ENCODE results near the gene TRAPPC12. TPM values are rescaled to one million over a fixed set of nuclear protein-coding genes. Genes with fewer than 3 reads are reported as not detected.
"Not testable (repeated sequence)": the region's sequence is repeated elsewhere in the genome, so short reads cannot be mapped to it uniquely, and the experiment has no call there.

The TRAPPC12 gene
- total and polyA plus RNA-seq, 7 experiments from 2014 or later: 29.8 to 160 (median 104) TPM

- no peaks in the 10 kb centered on the region for H3K27me3 ChIP-seq (ENCODE audit: control insufficient read depth in 2 of 2, insufficient read depth in 2 of 2, low read length in 2 of 2)
- Mint-ChIP-seq H3K4me3 (no peak overlapping the region), H3K36me3 (peaks cover 33 to 76% (median 58%) of the 10 kb centered on the region in 5 donors), H3K4me1 (peaks cover 2 to 39% (median 26%) of the 10 kb centered on the region in 7 donors), H3K9me3 (peaks cover 0 to 10% (median 4%) of the 10 kb centered on the region in 11 donors), H3K27me3 (no peaks in the 10 kb centered on the region), H3K27ac (peak overlapping the region in 1 of 9 donors; percentile 41)
- intact Hi-C loops (cut with micrococcal nuclease): no loop called here
- ChIA-PET POLR2A (no interaction called here), CTCF (no interaction called here)
- H3K36me3 ChIP-seq (ENCODE audit: control insufficient read depth in 2 of 3, insufficient read depth in 3 of 3, low read length in 3 of 3): peaks cover 0 to 62% (median 6%) of the 10 kb centered on the region in 3 experiments
- no peak overlapping the region for H3K27ac ChIP-seq (ENCODE audit: low read depth, low read length)
- H3K9me3 ChIP-seq (ENCODE audit: control insufficient read depth in 2 of 3, low read length in 3 of 3): no peaks in the 10 kb centered on the region
- no peak for ATAC-seq
- H3K4me3 ChIP-seq (ENCODE audit: low read length): no peak overlapping the region
- no peak for DNase-seq
- H3K4me1 ChIP-seq (ENCODE audit: control insufficient read depth in 2 of 2, insufficient read depth in 2 of 2, low read length in 2 of 2): no peaks in the 10 kb centered on the region
These were observed 125.2 kb downstream of the TRAPPC12 start for GRCh38 chr2:3504741-3505140.

GRCh38 chr2:3505771-3506170 is 126.3 kb downstream of the TRAPPC12 start:
- no peaks in the 10 kb centered on the region for H3K27me3 Mint-ChIP-seq
- H3K4me3 Mint-ChIP-seq: no peak overlapping the region
- intact Hi-C loops (cut with micrococcal nuclease): no loop called here
- POLR2A ChIA-PET: no interaction called here
- no peak overlapping the region for H3K4me3 ChIP-seq (ENCODE audit: low read length)
- H3K4me1 ChIP-seq (ENCODE audit: control insufficient read depth in 2 of 2, insufficient read depth in 2 of 2, low read length in 2 of 2): no peaks in the 10 kb centered on the region
- peaks cover 0 to 11% (median 4%) of the 10 kb centered on the region in 11 donors for H3K9me3 Mint-ChIP-seq
- H3K27me3 ChIP-seq (ENCODE audit: control insufficient read depth in 2 of 2, insufficient read depth in 2 of 2, low read length in 2 of 2): no peaks in the 10 kb centered on the region
- ATAC-seq (no peak), DNase-seq (no peak)
- no peak overlapping the region for H3K27ac ChIP-seq (ENCODE audit: low read depth, low read length)
- no peak overlapping the region for H3K27ac Mint-ChIP-seq
- peaks cover 2 to 39% (median 26%) of the 10 kb centered on the region in 7 donors for H3K4me1 Mint-ChIP-seq
- H3K36me3 Mint-ChIP-seq: peaks cover 33 to 75% (median 63%) of the 10 kb centered on the region in 5 donors
- H3K36me3 ChIP-seq (ENCODE audit: control insufficient read depth in 2 of 3, insufficient read depth in 3 of 3, low read length in 3 of 3): peaks cover 0 to 57% (median 6%) of the 10 kb centered on the region in 3 experiments
- CTCF ChIA-PET: no interaction called here
- no peaks in the 10 kb centered on the region for H3K9me3 ChIP-seq (ENCODE audit: control insufficient read depth in 2 of 3, low read length in 3 of 3)

GRCh38 chr2:3512086-3512485 is 132.6 kb downstream of the TRAPPC12 start:
- Histone ChIP-seq H3K36me3 (ENCODE audit: control insufficient read depth in 2 of 3, insufficient read depth in 3 of 3, low read length in 3 of 3) (peaks cover 0 to 48% (median 16%) of the 10 kb centered on the region in 3 experiments), H3K27me3 (ENCODE audit: control insufficient read depth in 2 of 2, insufficient read depth in 2 of 2, low read length in 2 of 2) (no peaks in the 10 kb centered on the region)
- H3K4me1 Mint-ChIP-seq: peaks cover 13 to 42% (median 32%) of the 10 kb centered on the region in 7 donors

GRCh38 chr2:3513026-3513810 is 133.7 kb downstream of the TRAPPC12 start:
- ATAC-seq: no peak
- H3K27me3 Mint-ChIP-seq: no peaks in the 10 kb centered on the region
- CTCF ChIA-PET: no interaction called here

More at GRCh38 chr2:3512086-3512485, 132.6 kb downstream of the TRAPPC12 start:
- Histone ChIP-seq H3K27ac (ENCODE audit: low read depth, low read length) (no peak overlapping the region), H3K9me3 (ENCODE audit: control insufficient read depth in 2 of 3, low read length in 3 of 3) (no peaks in the 10 kb centered on the region), H3K4me3 (ENCODE audit: low read length) (no peak overlapping the region), H3K4me1 (ENCODE audit: control insufficient read depth in 2 of 2, insufficient read depth in 2 of 2, low read length in 2 of 2) (no peaks in the 10 kb centered on the region)
- CTCF ChIA-PET: no interaction called here
- DNase-seq: no peak
- H3K36me3 Mint-ChIP-seq: peaks cover 33 to 82% (median 77%) of the 10 kb centered on the region in 5 donors
- no peaks in the 10 kb centered on the region for H3K27me3 Mint-ChIP-seq
- ATAC-seq: no peak
- POLR2A ChIA-PET: no interaction called here
- H3K27ac Mint-ChIP-seq: peak overlapping the region in 1 of 9 donors; percentile 2
- peaks cover 5 to 31% (median 18%) of the 10 kb centered on the region in 11 donors for H3K9me3 Mint-ChIP-seq
- H3K4me3 Mint-ChIP-seq: no peak overlapping the region
- intact Hi-C loops (cut with micrococcal nuclease): no loop called here

GRCh38 chr2:3515438-3515837 is 135.9 kb downstream of the TRAPPC12 start:
- H3K9me3 ChIP-seq (ENCODE audit: control insufficient read depth in 2 of 3, low read length in 3 of 3); CTCF ChIA-PET; H3K4me3 ChIP-seq (ENCODE audit: low read length); ATAC-seq; H3K27me3 ChIP-seq (ENCODE audit: control insufficient read depth in 2 of 2, insufficient read depth in 2 of 2, low read length in 2 of 2); DNase-seq; H3K27ac ChIP-seq (ENCODE audit: low read depth, low read length); H3K27me3 Mint-ChIP-seq; intact Hi-C loops (cut with micrococcal nuclease): not testable (repeated sequence)
- Mint-ChIP-seq H3K9me3 (peaks cover 5 to 27% (median 12%) of the 10 kb centered on the region in 11 donors), H3K4me1 (peaks cover 15 to 48% (median 38%) of the 10 kb centered on the region in 7 donors), H3K27ac (peak overlapping the region in 3 of 9 donors; percentile 33 to 81 (median 73)), H3K4me3 (peak overlapping the region in 1 of 10 donors; percentile 9), H3K36me3 (peaks cover 31 to 58% (median 55%) of the 10 kb centered on the region in 5 donors)
- H3K4me1 ChIP-seq (ENCODE audit: control insufficient read depth in 2 of 2, insufficient read depth in 2 of 2, low read length in 2 of 2): peaks cover 12 to 14% of the 10 kb centered on the region in 2 donors
- H3K36me3 ChIP-seq (ENCODE audit: control insufficient read depth in 2 of 3, insufficient read depth in 3 of 3, low read length in 3 of 3): peaks cover 0 to 37% (median 16%) of the 10 kb centered on the region in 3 experiments
- POLR2A ChIA-PET: interaction anchor here (1.5 to 1.6 kb wide), 2 partner anchors 41 to 61 kb away, joined by 3 read pairs; no protein-coding TSS in a partner anchor

More at GRCh38 chr2:3513026-3513810, 133.7 kb downstream of the TRAPPC12 start:
- Mint-ChIP-seq H3K9me3 (peaks cover 5 to 26% (median 14%) of the 10 kb centered on the region in 11 donors), H3K27ac (peak overlapping the region in 2 of 9 donors; percentile 4 to 53), H3K36me3 (peaks cover 31 to 74% (median 70%) of the 10 kb centered on the region in 5 donors), H3K4me1 (peaks cover 11 to 46% (median 34%) of the 10 kb centered on the region in 7 donors), H3K4me3 (no peak overlapping the region)
- peaks cover 4 to 5% of the 10 kb centered on the region in 2 donors for H3K4me1 ChIP-seq (ENCODE audit: control insufficient read depth in 2 of 2, insufficient read depth in 2 of 2, low read length in 2 of 2)
- DNase-seq: no peak
- H3K27me3 ChIP-seq (ENCODE audit: control insufficient read depth in 2 of 2, insufficient read depth in 2 of 2, low read length in 2 of 2): no peaks in the 10 kb centered on the region
- POLR2A ChIA-PET: no interaction called here
- intact Hi-C loops (cut with micrococcal nuclease): no loop called here
- no peaks in the 10 kb centered on the region for H3K9me3 ChIP-seq (ENCODE audit: control insufficient read depth in 2 of 3, low read length in 3 of 3)
- no peak overlapping the region for H3K4me3 ChIP-seq (ENCODE audit: low read length)
- H3K27ac ChIP-seq (ENCODE audit: low read depth, low read length): no peak overlapping the region
- H3K36me3 ChIP-seq (ENCODE audit: control insufficient read depth in 2 of 3, insufficient read depth in 3 of 3, low read length in 3 of 3): peaks cover 0 to 44% (median 16%) of the 10 kb centered on the region in 3 experiments

- Histone ChIP-seq H3K4me1 (ENCODE audit: control insufficient read depth in 2 of 2, insufficient read depth in 2 of 2, low read length in 2 of 2) (peaks cover 18% of the 10 kb centered on the region in 2 donors), H3K9me3 (ENCODE audit: control insufficient read depth in 2 of 3, low read length in 3 of 3) (no peaks in the 10 kb centered on the region), H3K4me3 (ENCODE audit: low read length) (no peak overlapping the region), H3K36me3 (ENCODE audit: control insufficient read depth in 2 of 3, insufficient read depth in 3 of 3, low read length in 3 of 3) (peaks cover 0 to 23% (median 11%) of the 10 kb centered on the region in 3 experiments), H3K27ac (ENCODE audit: low read depth, low read length) (no peak overlapping the region), H3K27me3 (ENCODE audit: control insufficient read depth in 2 of 2, insufficient read depth in 2 of 2, low read length in 2 of 2) (no peaks in the 10 kb centered on the region)
- Mint-ChIP-seq H3K9me3 (peaks cover 2 to 27% (median 9%) of the 10 kb centered on the region in 11 donors), H3K4me1 (peaks cover 27 to 59% (median 52%) of the 10 kb centered on the region in 7 donors), H3K27me3 (peaks cover 0 to 2% (median 0%) of the 10 kb centered on the region in 5 donors), H3K27ac (peak overlapping the region in 2 of 9 donors; percentile 54 to 68), H3K4me3 (peak overlapping the region in 2 of 10 donors; percentile 11 to 17), H3K36me3 (peaks cover 20 to 44% (median 41%) of the 10 kb centered on the region in 5 donors)
- POLR2A ChIA-PET: interaction anchor here (1.2 to 1.6 kb wide), 3 partner anchors 40 to 136 kb away, joined by 3 read pairs; no protein-coding TSS in a partner anchor
- intact Hi-C loops (cut with micrococcal nuclease): no loop called here
- DNase-seq: no peak
- ATAC-seq: no peak
- CTCF ChIA-PET: no interaction called here
These were observed 137.3 kb downstream of the TRAPPC12 start for GRCh38 chr2:3516831-3517230.

Data from naive thymus-derived CD4-positive, alpha-beta T cell (primary cell).